ENCODE results near the gene LMOD2.

LMOD2 gene

DNA sequence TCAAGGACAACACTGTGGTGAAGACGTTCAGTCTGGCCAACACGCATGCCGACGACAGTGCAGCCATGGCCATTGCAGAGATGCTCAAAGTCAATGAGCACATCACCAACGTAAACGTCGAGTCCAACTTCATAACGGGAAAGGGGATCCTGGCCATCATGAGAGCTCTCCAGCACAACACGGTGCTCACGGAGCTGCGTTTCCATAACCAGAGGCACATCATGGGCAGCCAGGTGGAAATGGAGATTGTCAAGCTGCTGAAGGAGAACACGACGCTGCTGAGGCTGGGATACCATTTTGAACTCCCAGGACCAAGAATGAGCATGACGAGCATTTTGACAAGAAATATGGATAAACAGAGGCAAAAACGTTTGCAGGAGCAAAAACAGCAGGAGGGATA is 6.6 kb downstream of the LMOD2 start:
- no peak overlapping the region for H3K14ac ChIP-seq (ENCODE audit: low read length)
- peak overlapping the region in 1 of 2 donors; percentile 11 for H3K4me3 ChIP-seq (ENCODE audit: low read length in 2 of 2)
- H3K79me1 ChIP-seq (ENCODE audit: low read depth, low read length) = no peaks in the 10 kb centered on the region
- no peaks in the 10 kb centered on the region for H3K9me3 ChIP-seq (replicated peaks in 1 of 2; ENCODE audit: control insufficient read depth in 2 of 2, insufficient read depth in 1 of 2, low read depth in 1 of 2, low read length in 2 of 2)
- no peak for DNase-seq (ENCODE audit: low spot score)
- no peak overlapping the region for H4K91ac ChIP-seq (ENCODE audit: low read depth, low read length, poor library complexity)
- H3K18ac ChIP-seq (ENCODE audit: low read length) = no peak overlapping the region
- H2AFZ ChIP-seq (ENCODE audit: low read length) = no peak overlapping the region
- no peak overlapping the region for H4K8ac ChIP-seq (ENCODE audit: low read depth, low read length)
- no peak overlapping the region for H2BK12ac ChIP-seq (ENCODE audit: low read length)
- H2AK5ac ChIP-seq (ENCODE audit: low read depth, low read length) = no peak overlapping the region
- no CpG with 5 or more reads among the region's 15 CpGs for WGBS, 2 donors (ENCODE audit: extremely low coverage in 2 of 2, insufficient read length in 2 of 2, insufficient replicate concordance in 1 of 2)
- H3K4me1 ChIP-seq (ENCODE audit: control insufficient read depth in 2 of 2, insufficient read depth in 1 of 2, low read depth in 1 of 2, low read length in 2 of 2) = peaks cover 3 to 4% of the 10 kb centered on the region in 2 donors
- no peak overlapping the region for H3K23ac ChIP-seq (ENCODE audit: low read depth, low read length, poor library complexity)
- H3K36me3 ChIP-seq (replicated peaks in 1 of 2; ENCODE audit: control insufficient read depth in 2 of 2, insufficient read depth in 2 of 2, low read length in 2 of 2) = no peaks in the 10 kb centered on the region
- no peak overlapping the region for H2BK5ac ChIP-seq (ENCODE audit: low read length)
- no peak overlapping the region for H3K27ac ChIP-seq (replicated peaks; ENCODE audit: low read length)
- no peak overlapping the region for H3K9ac ChIP-seq (ENCODE audit: low read depth, low read length, poor library complexity)
- H2BK120ac ChIP-seq (ENCODE audit: low read depth, low read length) = no peak overlapping the region
- no peak overlapping the region for H3K4me2 ChIP-seq (ENCODE audit: insufficient read depth, low read length, poor library complexity, severe bottlenecking)
- no peak overlapping the region for H2BK15ac ChIP-seq (ENCODE audit: low read length)
- no peak overlapping the region for H3K4ac ChIP-seq (ENCODE audit: low read length)
- H3K27me3 ChIP-seq (ENCODE audit: control insufficient read depth in 3 of 3, insufficient read depth in 3 of 3, low read depth in 1 of 3, low read length in 3 of 3) = peaks cover 0 to 12% (median 0%) of the 10 kb centered on the region in 3 experiments

DNA sequence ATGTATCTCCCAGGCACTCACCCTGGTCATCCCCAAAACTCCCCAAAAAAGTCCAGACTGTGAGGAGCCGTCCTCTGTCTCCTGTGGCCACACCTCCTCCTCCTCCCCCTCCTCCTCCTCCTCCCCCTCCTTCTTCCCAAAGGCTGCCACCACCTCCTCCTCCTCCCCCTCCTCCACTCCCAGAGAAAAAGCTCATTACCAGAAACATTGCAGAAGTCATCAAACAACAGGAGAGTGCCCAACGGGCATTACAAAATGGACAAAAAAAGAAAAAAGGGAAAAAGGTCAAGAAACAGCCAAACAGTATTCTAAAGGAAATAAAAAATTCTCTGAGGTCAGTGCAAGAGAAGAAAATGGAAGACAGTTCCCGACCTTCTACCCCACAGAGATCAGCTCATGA is 7.1 kb downstream of the LMOD2 start:
- no peak overlapping the region for H3K14ac ChIP-seq (ENCODE audit: low read length)
- H3K79me1 ChIP-seq (ENCODE audit: low read depth, low read length) = no peaks in the 10 kb centered on the region
- no peaks in the 10 kb centered on the region for H3K9me3 ChIP-seq (replicated peaks in 1 of 2; ENCODE audit: control insufficient read depth in 2 of 2, insufficient read depth in 1 of 2, low read depth in 1 of 2, low read length in 2 of 2)
- no peak overlapping the region for H2AK5ac ChIP-seq (ENCODE audit: low read depth, low read length)
- no peak overlapping the region for H3K4me2 ChIP-seq (ENCODE audit: insufficient read depth, low read length, poor library complexity, severe bottlenecking)
- H2BK120ac ChIP-seq (ENCODE audit: low read depth, low read length) = no peak overlapping the region
- H3K4me1 ChIP-seq (ENCODE audit: control insufficient read depth in 2 of 2, insufficient read depth in 1 of 2, low read depth in 1 of 2, low read length in 2 of 2) = peaks cover 3 to 4% of the 10 kb centered on the region in 2 donors
- no peak overlapping the region for H3K27ac ChIP-seq (replicated peaks; ENCODE audit: low read length)
- no peak overlapping the region for H3K18ac ChIP-seq (ENCODE audit: low read length)
- no peak overlapping the region for H2BK12ac ChIP-seq (ENCODE audit: low read length)
- no peaks in the 10 kb centered on the region for H3K36me3 ChIP-seq (replicated peaks in 1 of 2; ENCODE audit: control insufficient read depth in 2 of 2, insufficient read depth in 2 of 2, low read length in 2 of 2)
- no peak overlapping the region for H2BK5ac ChIP-seq (ENCODE audit: low read length)
- H3K27me3 ChIP-seq (ENCODE audit: control insufficient read depth in 3 of 3, insufficient read depth in 3 of 3, low read depth in 1 of 3, low read length in 3 of 3) = peaks cover 0 to 12% (median 0%) of the 10 kb centered on the region in 3 experiments
- H3K23ac ChIP-seq (ENCODE audit: low read depth, low read length, poor library complexity) = no peak overlapping the region
- H4K8ac ChIP-seq (ENCODE audit: low read depth, low read length) = no peak overlapping the region
- H3K4ac ChIP-seq (ENCODE audit: low read length) = no peak overlapping the region
- no CpG with 5 or more reads among the region's 3 CpGs for WGBS, 2 donors (ENCODE audit: extremely low coverage in 2 of 2, insufficient read length in 2 of 2, insufficient replicate concordance in 1 of 2)
- H4K91ac ChIP-seq (ENCODE audit: low read depth, low read length, poor library complexity) = no peak overlapping the region
- DNase-seq (ENCODE audit: low spot score) = no peak
- H2AFZ ChIP-seq (ENCODE audit: low read length) = no peak overlapping the region
- H3K9ac ChIP-seq (ENCODE audit: low read depth, low read length, poor library complexity) = no peak overlapping the region
- H2BK15ac ChIP-seq (ENCODE audit: low read length) = no peak overlapping the region
- no peak overlapping the region for H3K4me3 ChIP-seq (ENCODE audit: low read length in 2 of 2)

DNA sequence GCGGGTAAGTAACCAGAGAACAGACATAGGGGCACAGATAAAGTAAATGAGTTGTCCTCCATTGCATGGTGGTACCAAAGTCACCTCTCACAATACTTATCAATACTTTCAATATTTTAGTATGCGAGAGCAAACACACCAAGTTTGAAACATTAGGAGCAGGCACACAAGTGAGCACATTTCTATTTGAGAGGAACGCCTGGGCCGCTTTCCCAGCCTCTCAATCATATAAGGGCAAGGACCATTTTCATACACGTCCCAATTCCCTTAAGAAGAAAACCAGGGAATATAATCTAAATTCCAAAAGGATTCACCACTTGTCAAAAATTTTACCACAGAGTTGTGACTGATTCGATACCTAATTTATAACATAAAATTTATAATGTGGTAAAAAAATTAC is 7.5 kb downstream of the LMOD2 start:
- Histone ChIP-seq H3K4me2 (ENCODE audit: insufficient read depth, low read length, poor library complexity, severe bottlenecking) (no peak overlapping the region), H2BK15ac (ENCODE audit: low read length) (no peak overlapping the region), H3K9ac (ENCODE audit: low read depth, low read length, poor library complexity) (no peak overlapping the region), H3K4ac (ENCODE audit: low read length) (no peak overlapping the region), H3K36me3 (replicated peaks in 1 of 2; ENCODE audit: control insufficient read depth in 2 of 2, insufficient read depth in 2 of 2, low read length in 2 of 2) (no peaks in the 10 kb centered on the region), H3K4me1 (ENCODE audit: control insufficient read depth in 2 of 2, insufficient read depth in 1 of 2, low read depth in 1 of 2, low read length in 2 of 2) (peaks cover 3 to 4% of the 10 kb centered on the region in 2 donors), H2AK5ac (ENCODE audit: low read depth, low read length) (no peak overlapping the region), H3K27ac (replicated peaks; ENCODE audit: low read length) (no peak overlapping the region), H3K23ac (ENCODE audit: low read depth, low read length, poor library complexity) (no peak overlapping the region), H3K27me3 (ENCODE audit: control insufficient read depth in 3 of 3, insufficient read depth in 3 of 3, low read depth in 1 of 3, low read length in 3 of 3) (peaks cover 0 to 10% (median 0%) of the 10 kb centered on the region in 3 experiments), H3K9me3 (replicated peaks in 1 of 2; ENCODE audit: control insufficient read depth in 2 of 2, insufficient read depth in 1 of 2, low read depth in 1 of 2, low read length in 2 of 2) (no peaks in the 10 kb centered on the region), H3K14ac (ENCODE audit: low read length) (no peak overlapping the region), H3K4me3 (ENCODE audit: low read length in 2 of 2) (no peak overlapping the region), H3K79me1 (ENCODE audit: low read depth, low read length) (no peaks in the 10 kb centered on the region), H3K18ac (ENCODE audit: low read length) (no peak overlapping the region), H2BK12ac (ENCODE audit: low read length) (no peak overlapping the region), H2BK5ac (ENCODE audit: low read length) (no peak overlapping the region), H2BK120ac (ENCODE audit: low read depth, low read length) (no peak overlapping the region), H4K8ac (ENCODE audit: low read depth, low read length) (no peak overlapping the region), H2AFZ (ENCODE audit: low read length) (no peak overlapping the region), H4K91ac (ENCODE audit: low read depth, low read length, poor library complexity) (no peak overlapping the region)
- no CpG with 5 or more reads among the region's 6 CpGs for WGBS, 2 donors (ENCODE audit: extremely low coverage in 2 of 2, insufficient read length in 2 of 2, insufficient replicate concordance in 1 of 2)
- DNase-seq (ENCODE audit: low spot score) = no peak

- Histone ChIP-seq H3K23ac (ENCODE audit: low read depth, low read length, poor library complexity) (no peak overlapping the region), H4K8ac (ENCODE audit: low read depth, low read length) (no peak overlapping the region), H3K9me3 (replicated peaks in 1 of 2; ENCODE audit: control insufficient read depth in 2 of 2, insufficient read depth in 1 of 2, low read depth in 1 of 2, low read length in 2 of 2) (no peaks in the 10 kb centered on the region), H3K36me3 (replicated peaks in 1 of 2; ENCODE audit: control insufficient read depth in 2 of 2, insufficient read depth in 2 of 2, low read length in 2 of 2) (no peaks in the 10 kb centered on the region), H2BK120ac (ENCODE audit: low read depth, low read length) (no peak overlapping the region), H3K14ac (ENCODE audit: low read length) (no peak overlapping the region), H4K91ac (ENCODE audit: low read depth, low read length, poor library complexity) (no peak overlapping the region), H3K27me3 (ENCODE audit: control insufficient read depth in 3 of 3, insufficient read depth in 3 of 3, low read depth in 1 of 3, low read length in 3 of 3) (peaks cover 0 to 8% (median 0%) of the 10 kb centered on the region in 3 experiments), H2BK15ac (ENCODE audit: low read length) (no peak overlapping the region), H3K9ac (ENCODE audit: low read depth, low read length, poor library complexity) (no peak overlapping the region), H2BK12ac (ENCODE audit: low read length) (no peak overlapping the region), H2AK5ac (ENCODE audit: low read depth, low read length) (no peak overlapping the region), H3K27ac (replicated peaks; ENCODE audit: low read length) (no peak overlapping the region), H2AFZ (ENCODE audit: low read length) (no peak overlapping the region), H2BK5ac (ENCODE audit: low read length) (no peak overlapping the region), H3K79me1 (ENCODE audit: low read depth, low read length) (no peaks in the 10 kb centered on the region), H3K4me1 (ENCODE audit: control insufficient read depth in 2 of 2, insufficient read depth in 1 of 2, low read depth in 1 of 2, low read length in 2 of 2) (peaks cover 0 to 4% of the 10 kb centered on the region in 2 donors), H3K4me3 (ENCODE audit: low read length in 2 of 2) (no peak overlapping the region), H3K4me2 (ENCODE audit: insufficient read depth, low read length, poor library complexity, severe bottlenecking) (no peak overlapping the region), H3K4ac (ENCODE audit: low read length) (no peak overlapping the region), H3K18ac (ENCODE audit: low read length) (no peak overlapping the region)
- no peak for DNase-seq (ENCODE audit: low spot score)
- WGBS, 2 donors (ENCODE audit: extremely low coverage in 2 of 2, insufficient read length in 2 of 2, insufficient replicate concordance in 1 of 2) = no CpG with 5 or more reads among the region's 2 CpGs
Measured at GRCh38 chr7:123665157-123665556, 9.5 kb downstream of the LMOD2 start.
